A549 (cell line): ENCODE results near the gene RTN4R.

Source experiments
- FOSL2 ChIP-seq, 2 experiments: fragments of 450-650 bp in 1 of 2; fragments of >200 bp in 1 of 2; sonication (Bioruptor Twin) in 1 of 2; formaldehyde crosslinking; IDR thresholded peaks; 2 replicates each; pipeline versions ENCODE4 v1.5.0 to v1.6.1; 2016 to 2020; ENCODE audit warnings: mild to moderate bottlenecking in 1 of 2, moderate library complexity in 1 of 2
- GATA3 ChIP-seq: IDR thresholded peaks from 2 replicates; pipeline ENCODE4 v1.6.1; 2012; ENCODE audit warnings: borderline replicate concordance
- NPAS2 ChIP-seq: fragments of 250-450 bp; sonication (Bioruptor Pico); IDR thresholded peaks from 2 replicates; pipeline ENCODE4 v1.8.0; 2022; ENCODE audit warnings: mild to moderate bottlenecking, moderate library complexity, borderline replicate concordance
- RCOR1 ChIP-seq: fragments of 150-350 bp; IDR thresholded peaks from 2 replicates; pipeline ENCODE4 v1.6.1; 2014; ENCODE audit warnings: antibody characterized with exemption, low read length, low read depth
- SREBF2 ChIP-seq: fragments of 450-650 bp; IDR thresholded peaks from 2 replicates; pipeline ENCODE4 v1.6.1; 2014; ENCODE audit warnings: mild to moderate bottlenecking, moderate library complexity
- TF ChIP-seq, protein P1 (sequence below): fragments of >200 bp; sonication (Bioruptor Twin); formaldehyde crosslinking; IDR thresholded peaks from 3 replicates; pipeline ENCODE4 v1.5.1; 2016
- TF ChIP-seq, protein P2 (sequence below): fragments of 450-650 bp; IDR thresholded peaks from 2 replicates; pipeline ENCODE4 v1.6.1; 2014; ENCODE audit warnings: antibody characterized with exemption

DNA sequence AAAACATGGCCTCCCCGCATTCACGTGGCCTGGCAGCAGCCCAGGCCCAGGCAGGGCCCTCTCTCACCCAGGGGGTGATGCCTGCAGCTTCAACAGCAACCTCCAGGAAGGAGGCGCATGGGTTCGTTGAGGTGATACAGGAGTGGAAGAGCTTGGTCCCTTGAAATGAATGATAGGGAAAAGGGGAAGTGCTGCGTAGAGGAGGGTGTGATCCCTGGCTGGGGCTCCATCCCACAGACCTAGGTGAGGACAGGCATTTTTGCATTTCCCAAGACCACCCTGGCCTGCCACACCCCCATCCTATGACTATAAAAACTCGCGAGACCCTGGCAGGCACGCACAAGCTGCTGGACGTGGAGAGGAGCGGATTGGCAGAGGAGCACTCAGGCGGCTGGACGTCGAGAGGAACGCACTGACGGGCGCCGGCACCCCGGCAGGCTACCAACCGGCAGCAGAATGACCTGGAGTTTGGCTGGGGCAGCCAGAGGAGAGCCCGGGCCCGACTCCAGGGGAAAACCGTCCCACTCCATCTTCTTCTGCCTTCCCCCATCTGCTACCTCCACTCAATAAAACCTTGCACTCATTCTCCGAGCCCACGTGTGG is 32.6 kb downstream of the RTN4R start:
- no peak for TF ChIP-seq FOSL2 (IDR thresholded peaks at IDR 0.05)
- TF ChIP-seq FOSL2 (CRISPR knock-in tag; IDR thresholded peaks at IDR 0.05) = no peak
- TF ChIP-seq, protein P1, sequence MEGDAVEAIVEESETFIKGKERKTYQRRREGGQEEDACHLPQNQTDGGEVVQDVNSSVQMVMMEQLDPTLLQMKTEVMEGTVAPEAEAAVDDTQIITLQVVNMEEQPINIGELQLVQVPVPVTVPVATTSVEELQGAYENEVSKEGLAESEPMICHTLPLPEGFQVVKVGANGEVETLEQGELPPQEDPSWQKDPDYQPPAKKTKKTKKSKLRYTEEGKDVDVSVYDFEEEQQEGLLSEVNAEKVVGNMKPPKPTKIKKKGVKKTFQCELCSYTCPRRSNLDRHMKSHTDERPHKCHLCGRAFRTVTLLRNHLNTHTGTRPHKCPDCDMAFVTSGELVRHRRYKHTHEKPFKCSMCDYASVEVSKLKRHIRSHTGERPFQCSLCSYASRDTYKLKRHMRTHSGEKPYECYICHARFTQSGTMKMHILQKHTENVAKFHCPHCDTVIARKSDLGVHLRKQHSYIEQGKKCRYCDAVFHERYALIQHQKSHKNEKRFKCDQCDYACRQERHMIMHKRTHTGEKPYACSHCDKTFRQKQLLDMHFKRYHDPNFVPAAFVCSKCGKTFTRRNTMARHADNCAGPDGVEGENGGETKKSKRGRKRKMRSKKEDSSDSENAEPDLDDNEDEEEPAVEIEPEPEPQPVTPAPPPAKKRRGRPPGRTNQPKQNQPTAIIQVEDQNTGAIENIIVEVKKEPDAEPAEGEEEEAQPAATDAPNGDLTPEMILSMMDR = no peak
- TF ChIP-seq RCOR1 = no peak
- TF ChIP-seq, protein P2, sequence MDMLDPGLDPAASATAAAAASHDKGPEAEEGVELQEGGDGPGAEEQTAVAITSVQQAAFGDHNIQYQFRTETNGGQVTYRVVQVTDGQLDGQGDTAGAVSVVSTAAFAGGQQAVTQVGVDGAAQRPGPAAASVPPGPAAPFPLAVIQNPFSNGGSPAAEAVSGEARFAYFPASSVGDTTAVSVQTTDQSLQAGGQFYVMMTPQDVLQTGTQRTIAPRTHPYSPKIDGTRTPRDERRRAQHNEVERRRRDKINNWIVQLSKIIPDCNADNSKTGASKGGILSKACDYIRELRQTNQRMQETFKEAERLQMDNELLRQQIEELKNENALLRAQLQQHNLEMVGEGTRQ = no peak
- TF ChIP-seq SREBF2 = no peak
- no peak for TF ChIP-seq GATA3
- no peak for TF ChIP-seq NPAS2 (CRISPR knock-in tag)
